Rectal smooth muscle tissue (tissue), 1 donor: ENCODE data around the gene FREY1.

ENCODE experiments used
- H3K27ac ChIP-seq: one replicate; pipeline ENCODE4 v1.7.0; 2013; ENCODE audit warnings: low read depth, low read length, inconsistent platforms
- H3K27me3 ChIP-seq: one replicate; pipeline ENCODE4 v1.7.0; 2013; ENCODE audit warnings: low read length; ENCODE audit not compliant: control insufficient read depth, insufficient read depth
- H3K36me3 ChIP-seq: one replicate; pipeline ENCODE4 v1.7.0; 2013; ENCODE audit warnings: low read length; ENCODE audit not compliant: control insufficient read depth, insufficient read depth
- H3K4me1 ChIP-seq: one replicate; pipeline ENCODE4 v1.7.0; 2013; ENCODE audit warnings: low read length; ENCODE audit not compliant: control insufficient read depth, insufficient read depth
- H3K4me3 ChIP-seq: one replicate; pipeline ENCODE4 v1.7.0; 2013; ENCODE audit warnings: low read length
- H3K9ac ChIP-seq: one replicate; pipeline ENCODE4 v1.7.0; 2013; ENCODE audit warnings: low read length

The FREY1 gene

GRCh38 chr11:45933846-45934579, 26.9 kb upstream of the FREY1 start:
- H3K4me1 ChIP-seq = no peaks in the 10 kb centered on the region
- no peaks in the 10 kb centered on the region for H3K27me3 ChIP-seq
- no peak overlapping the region for H3K27ac ChIP-seq
- peaks cover 26% of the 10 kb centered on the region for H3K36me3 ChIP-seq
- no peak overlapping the region for H3K4me3 ChIP-seq
- H3K9ac ChIP-seq = no peak overlapping the region

GRCh38 chr11:45933131-45933831, 26.2 kb upstream of the FREY1 start:
- Histone ChIP-seq H3K27me3 (no peaks in the 10 kb centered on the region), H3K9ac (no peak overlapping the region), H3K27ac (no peak overlapping the region), H3K4me3 (no peak overlapping the region), H3K36me3 (peaks cover 26% of the 10 kb centered on the region), H3K4me1 (no peaks in the 10 kb centered on the region)

GRCh38 chr11:45932217-45932616, 25.1 kb upstream of the FREY1 start:
- no peaks in the 10 kb centered on the region for H3K4me1 ChIP-seq
- H3K36me3 ChIP-seq = peaks cover 26% of the 10 kb centered on the region

GRCh38 chr11:45931739-45932138, 24.7 kb upstream of the FREY1 start:
- H3K27ac ChIP-seq = no peak overlapping the region
- H3K27me3 ChIP-seq = no peaks in the 10 kb centered on the region
- H3K36me3 ChIP-seq = peaks cover 26% of the 10 kb centered on the region
- no peaks in the 10 kb centered on the region for H3K4me1 ChIP-seq
- no peak overlapping the region for H3K9ac ChIP-seq
- no peak overlapping the region for H3K4me3 ChIP-seq

More at GRCh38 chr11:45932217-45932616, 25.1 kb upstream of the FREY1 start:
- Histone ChIP-seq H3K9ac (no peak overlapping the region), H3K27me3 (no peaks in the 10 kb centered on the region), H3K27ac (no peak overlapping the region), H3K4me3 (no peak overlapping the region)

GRCh38 chr11:45930951-45931570, 24.0 kb upstream of the FREY1 start:
- peaks cover 26% of the 10 kb centered on the region for H3K36me3 ChIP-seq
- H3K9ac ChIP-seq = no peak overlapping the region
- no peaks in the 10 kb centered on the region for H3K4me1 ChIP-seq
- H3K27ac ChIP-seq = no peak overlapping the region
- no peak overlapping the region for H3K4me3 ChIP-seq
- no peaks in the 10 kb centered on the region for H3K27me3 ChIP-seq

GRCh38 chr11:45930031-45930794, 23.1 kb upstream of the FREY1 start:
- Histone ChIP-seq H3K4me3 (no peak overlapping the region), H3K4me1 (no peaks in the 10 kb centered on the region), H3K36me3 (peaks cover 24% of the 10 kb centered on the region), H3K27ac (no peak overlapping the region), H3K9ac (no peak overlapping the region), H3K27me3 (no peaks in the 10 kb centered on the region)

GRCh38 chr11:45929486-45930030, 22.5 kb upstream of the FREY1 start:
- Histone ChIP-seq H3K27ac (no peak overlapping the region), H3K27me3 (no peaks in the 10 kb centered on the region), H3K36me3 (peaks cover 17% of the 10 kb centered on the region), H3K9ac (no peak overlapping the region), H3K4me1 (no peaks in the 10 kb centered on the region), H3K4me3 (no peak overlapping the region)

GRCh38 chr11:45928535-45929215, 21.6 kb upstream of the FREY1 start:
- no peaks in the 10 kb centered on the region for H3K4me1 ChIP-seq
- H3K9ac ChIP-seq = no peak overlapping the region
- H3K27me3 ChIP-seq = no peaks in the 10 kb centered on the region
- H3K36me3 ChIP-seq = peaks cover 11% of the 10 kb centered on the region
- H3K4me3 ChIP-seq = no peak overlapping the region
- no peak overlapping the region for H3K27ac ChIP-seq

GRCh38 chr11:45927684-45928413, 20.8 kb upstream of the FREY1 start:
- Histone ChIP-seq H3K4me1 (no peaks in the 10 kb centered on the region), H3K36me3 (peaks cover 3% of the 10 kb centered on the region), H3K27ac (no peak overlapping the region), H3K4me3 (no peak overlapping the region), H3K9ac (no peak overlapping the region), H3K27me3 (peaks cover 7% of the 10 kb centered on the region)

- no peak overlapping the region for H3K9ac ChIP-seq
- no peaks in the 10 kb centered on the region for H3K4me1 ChIP-seq
- H3K4me3 ChIP-seq = no peak overlapping the region
- peaks cover 7% of the 10 kb centered on the region for H3K27me3 ChIP-seq
- H3K27ac ChIP-seq = no peak overlapping the region
- peaks cover 3% of the 10 kb centered on the region for H3K36me3 ChIP-seq
These were observed 20.2 kb upstream of the FREY1 start for GRCh38 chr11:45927332-45927683.

GRCh38 chr11:45926536-45927331, 19.7 kb upstream of the FREY1 start:
- Histone ChIP-seq H3K27ac (no peak overlapping the region), H3K9ac (no peak overlapping the region), H3K4me1 (no peaks in the 10 kb centered on the region), H3K27me3 (peaks cover 7% of the 10 kb centered on the region), H3K36me3 (no peaks in the 10 kb centered on the region), H3K4me3 (no peak overlapping the region)
